Panc1 (cell line): ENCODE measurements around the gene DUSP9. TPM values are rescaled to one million over a fixed set of nuclear protein-coding genes. Genes with fewer than 3 reads are reported as not detected.

Experiments used
- ATAC-seq: fragments of 200-7000 bp; cut with Tn5 transposase; 2 replicates; pipeline ENCODE4 v1.9.1; 2020; ENCODE audit warnings: mild to moderate bottlenecking, moderate library complexity
- BruUV-seq: library from RNA; stranded (reverse); fragments of 400-500 nt; replicated peaks from 2 replicates; lab custom pipeline; 2021; lab: Mats Ljungman, UMichigan
- CTCF ChIA-PET: fragments of 300-600 bp; sonication (Branson Sonifier 250); formaldehyde crosslinking; loops from one replicate; lab custom pipeline; 2022; ENCODE audit warnings: antibody characterized with exemption; lab: Charles Lee
- POLR2A ChIA-PET: fragments of 300-600 bp; sonication (Branson Sonifier 250); formaldehyde crosslinking; loops from one replicate; lab custom pipeline; 2022; ENCODE audit warnings: antibody characterized with exemption; lab: Charles Lee
- DNase-seq: peaks from one replicate; pipeline ENCODE4 v3.0.0-alpha.2; 2010; ENCODE audit warnings: low read depth, low spot score
- H3K27ac ChIP-seq: 2 replicates; pipeline ENCODE4 v1.5.1; 2011; ENCODE audit warnings: mild to moderate bottlenecking, low read length, inconsistent platforms
- H3K27me3 ChIP-seq: fragments of 200-500 bp; sonication (Bioruptor generic); 2 replicates; pipeline ENCODE4 v1.6.0; 2014; ENCODE audit warnings: low read length, inconsistent platforms; ENCODE audit not compliant: control insufficient read depth, insufficient read depth
- H3K36me3 ChIP-seq: fragments of 200-500 bp; sonication (Bioruptor generic); 2 replicates; pipeline ENCODE4 v1.5.1; 2014; ENCODE audit warnings: inconsistent platforms, mild to moderate bottlenecking, low read length, moderate library complexity; ENCODE audit not compliant: control insufficient read depth, insufficient read depth
- H3K4me1 ChIP-seq: 2 replicates; pipeline ENCODE4 v1.5.1; 2011; ENCODE audit warnings: inconsistent platforms, mild to moderate bottlenecking, low read length, moderate library complexity; ENCODE audit not compliant: control insufficient read depth, insufficient read depth
- H3K4me3 ChIP-seq, 2 experiments: 2 replicates each; pipeline ENCODE4 v1.5.1; 2011 to 2012; ENCODE audit warnings: low read depth in 2 of 2, low read length in 2 of 2, mild to moderate bottlenecking in 2 of 2, inconsistent platforms in 1 of 2, moderate library complexity in 1 of 2
- H3K9me3 ChIP-seq: fragments of 200-500 bp; sonication (Bioruptor generic); 2 replicates; pipeline ENCODE4 v1.5.1; 2014; ENCODE audit warnings: low read depth, mild to moderate bottlenecking, inconsistent platforms, low read length, moderate library complexity; ENCODE audit not compliant: control insufficient read depth, insufficient read depth
- CTCF ChIP-seq: fragments of 450-650 bp; IDR thresholded peaks from 2 replicates; pipeline ENCODE4 v1.5.1; 2017; ENCODE audit warnings: mild to moderate bottlenecking
- POLR2AphosphoS5 ChIP-seq: IDR thresholded peaks from 2 replicates; pipeline ENCODE4 v1.6.1; 2012; ENCODE audit warnings: mild to moderate bottlenecking, low read depth, low read length, moderate library complexity
- REST ChIP-seq, 2 experiments: IDR thresholded peaks; 2 replicates each; pipeline ENCODE4 v1.6.1; 2011 to 2012; ENCODE audit warnings: low read depth in 2 of 2, control low read depth in 1 of 2, low read length in 1 of 2, mild to moderate bottlenecking in 1 of 2, moderate library complexity in 1 of 2; ENCODE audit not compliant: insufficient read depth in 1 of 2
- SIN3A ChIP-seq: IDR thresholded peaks from 2 replicates; pipeline ENCODE4 v1.6.1; 2012; ENCODE audit warnings: low read depth, mild to moderate bottlenecking, low read length, moderate library complexity, borderline replicate concordance; ENCODE audit not compliant: insufficient read depth
- TCF7L2 ChIP-seq: IDR thresholded peaks from 2 replicates; pipeline ENCODE4 v1.6.1; 2011; ENCODE audit warnings: mild to moderate bottlenecking, low read depth, low read length, inconsistent platforms
- in situ Hi-C: cut with HindIII; loops from 2 replicates; pipeline ENCODE4 v1.10.0; 2016; ENCODE audit warnings: low sequenced_read_pairs, low pct_unique_long_range_greater_than_20kb
- intact Hi-C: fragments of 100-400 bp; cut with micrococcal nuclease; formaldehyde crosslinking; loops from one replicate; pipeline ENCODE4 v1.10.0; 2022; ENCODE audit not compliant: unreplicated experiment
- total RNA-seq: library from RNA; stranded (reverse); gene quantifications from one replicate; pipeline ENCODE4 v1.2.1, GENCODE V29; 2021; ENCODE audit not compliant: unreplicated experiment

Gene DUSP9
- total RNA-seq, 1 experiment from 2014 or later: 7.1 TPM

DNA sequence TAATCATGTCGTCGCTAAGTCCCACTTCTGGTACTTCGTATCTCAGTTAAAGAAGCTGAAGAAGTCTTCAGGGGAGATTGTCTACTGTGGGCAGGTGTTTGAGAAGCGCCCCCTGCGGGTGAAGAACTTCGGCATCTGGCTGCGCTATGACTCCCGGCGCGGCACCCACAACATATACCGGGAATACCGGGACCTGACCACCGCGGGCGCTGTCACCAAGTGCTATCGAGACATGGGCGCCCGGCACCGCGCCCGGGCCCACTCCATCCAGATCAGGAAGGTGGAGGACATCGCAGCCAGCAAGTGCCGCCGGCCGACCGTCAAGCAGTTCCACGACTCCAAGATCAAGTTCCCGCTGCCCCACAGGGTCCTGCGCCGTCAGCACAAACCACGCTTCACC lies 15.3 kb downstream of the DUSP9 start:
- in situ Hi-C loops (no loop called here), intact Hi-C loops (loop anchor here (5.0 kb wide), 1 partner anchor 120 kb away; no protein-coding TSS in a partner anchor)
- Histone ChIP-seq H3K4me1 (no peaks in the 10 kb centered on the region), H3K4me3 (peak overlapping the region in 1 of 2 experiments; percentile 23; a peak in 2 of 4 replicates), H3K27me3 (peaks cover 4% of the 10 kb centered on the region; the same call in 1 of the 2 replicates), H3K27ac (no peak overlapping the region), H3K9me3 (no peaks in the 10 kb centered on the region), H3K36me3 (no peaks in the 10 kb centered on the region)
- BruUV-seq: no TSS peak
- ChIA-PET CTCF (interaction anchor here (0.6 to 1.2 kb wide), 3 partner anchors 9 to 123 kb away, joined by 3 to 9 read pairs (median 6); no protein-coding TSS in a partner anchor), POLR2A (no interaction called here)
- ATAC-seq (peak; percentile 82), DNase-seq (no peak)
- TF ChIP-seq TCF7L2 (no peak), REST (IDR thresholded peaks at IDR 0.05; ENCODE audit: insufficient read depth in 1 of 2, low read depth in 2 of 2, low read length in 1 of 2) (no peak), CTCF (peak; percentile 75), SIN3A (no peak), POLR2AphosphoS5 (no peak)

- CTCF ChIA-PET: no interaction called here
- in situ Hi-C loops: no loop called here
Observed at GRCh38 chrX:153665726-153666306, 18.8 kb downstream of the DUSP9 start.

More at GRCh38 chrX:153665726-153666306, 18.8 kb downstream of the DUSP9 start:
- TF ChIP-seq POLR2AphosphoS5: no peak
- no peak for TF ChIP-seq REST (IDR thresholded peaks at IDR 0.05; ENCODE audit: insufficient read depth in 1 of 2, low read depth in 2 of 2, low read length in 1 of 2)
- TF ChIP-seq SIN3A: no peak
- TF ChIP-seq CTCF: no peak
- TF ChIP-seq TCF7L2: no peak
- H3K9me3 ChIP-seq: no peaks in the 10 kb centered on the region
- H3K36me3 ChIP-seq: no peaks in the 10 kb centered on the region
- no peak overlapping the region for H3K27ac ChIP-seq
- intact Hi-C loops: loop anchor here (5.0 kb wide), 1 partner anchor 54 kb away; no protein-coding TSS in a partner anchor
- DNase-seq (no peak), ATAC-seq (no peak)
- no TSS peak for BruUV-seq
- peaks cover 4% of the 10 kb centered on the region; the same call in 1 of the 2 replicates for H3K27me3 ChIP-seq
- H3K4me1 ChIP-seq: no peaks in the 10 kb centered on the region
- POLR2A ChIA-PET: no interaction called here
- no peak overlapping the region for H3K4me3 ChIP-seq
